Measurements from ENCODE around the gene TNFAIP1.

DNA sequence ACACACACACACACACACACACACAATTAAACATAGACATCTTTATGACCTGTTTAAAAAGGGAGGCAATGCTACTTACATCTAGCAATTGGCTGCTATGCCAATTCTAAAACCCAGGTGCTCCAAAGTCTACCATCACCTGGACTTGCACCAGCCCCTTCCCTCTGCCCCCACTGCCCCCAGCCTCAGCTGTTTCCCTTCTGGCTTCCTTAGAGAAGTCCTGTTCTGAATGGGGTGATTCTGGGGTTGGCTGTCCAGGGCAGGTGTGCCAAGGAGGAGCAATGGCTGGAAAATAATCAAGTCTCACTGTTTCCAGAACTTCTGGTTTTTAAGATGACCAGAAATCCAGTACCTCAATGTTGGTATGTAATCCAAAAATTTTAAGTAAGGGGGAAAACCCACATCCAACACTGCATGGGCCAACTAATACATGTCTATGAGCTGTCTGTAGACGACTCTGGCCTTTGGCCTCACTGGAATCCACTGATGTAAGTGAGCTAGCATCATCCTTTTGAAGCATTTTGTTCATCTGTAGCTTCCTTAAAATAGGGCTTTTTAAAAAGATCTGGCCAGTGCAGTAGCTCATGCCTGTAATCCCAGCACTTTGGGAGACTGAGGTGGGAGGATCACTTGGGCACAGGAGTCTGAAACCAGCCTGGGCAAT, 2.3 kb upstream of the TNFAIP1 start:
- TF ChIP-seq POLR2A (IDR thresholded peaks at IDR 0.05) (no peak), EP300 (IDR thresholded peaks at IDR 0.05) (no peak), POLR2AphosphoS5 (IDR thresholded peaks at IDR 0.05) (no peak)
- TF ChIP-seq, protein P1, sequence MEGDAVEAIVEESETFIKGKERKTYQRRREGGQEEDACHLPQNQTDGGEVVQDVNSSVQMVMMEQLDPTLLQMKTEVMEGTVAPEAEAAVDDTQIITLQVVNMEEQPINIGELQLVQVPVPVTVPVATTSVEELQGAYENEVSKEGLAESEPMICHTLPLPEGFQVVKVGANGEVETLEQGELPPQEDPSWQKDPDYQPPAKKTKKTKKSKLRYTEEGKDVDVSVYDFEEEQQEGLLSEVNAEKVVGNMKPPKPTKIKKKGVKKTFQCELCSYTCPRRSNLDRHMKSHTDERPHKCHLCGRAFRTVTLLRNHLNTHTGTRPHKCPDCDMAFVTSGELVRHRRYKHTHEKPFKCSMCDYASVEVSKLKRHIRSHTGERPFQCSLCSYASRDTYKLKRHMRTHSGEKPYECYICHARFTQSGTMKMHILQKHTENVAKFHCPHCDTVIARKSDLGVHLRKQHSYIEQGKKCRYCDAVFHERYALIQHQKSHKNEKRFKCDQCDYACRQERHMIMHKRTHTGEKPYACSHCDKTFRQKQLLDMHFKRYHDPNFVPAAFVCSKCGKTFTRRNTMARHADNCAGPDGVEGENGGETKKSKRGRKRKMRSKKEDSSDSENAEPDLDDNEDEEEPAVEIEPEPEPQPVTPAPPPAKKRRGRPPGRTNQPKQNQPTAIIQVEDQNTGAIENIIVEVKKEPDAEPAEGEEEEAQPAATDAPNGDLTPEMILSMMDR (IDR thresholded peaks at IDR 0.05) = no peak
